Glutamatergic neuron (in vitro differentiated cells): Measurements from ENCODE around the gene CISD3. TPM values are rescaled to one million over a fixed set of nuclear protein-coding genes. Genes with fewer than 3 reads are reported as not detected.

Source experiments
- DNase-seq: peaks from one replicate; pipeline ENCODE4 v3.0.0; 2022
- H3K27ac Mint-ChIP-seq: one replicate; pipeline ENCODE4 v1.8.0; 2020; ENCODE audit warnings: mild to moderate bottlenecking, mixed read lengths, inconsistent platforms; ENCODE audit not compliant: unreplicated experiment
- H3K27me3 Mint-ChIP-seq: one replicate; pipeline ENCODE4 v1.8.0; 2020; ENCODE audit warnings: mild to moderate bottlenecking, moderate library complexity, mixed read lengths, inconsistent platforms; ENCODE audit not compliant: unreplicated experiment
- H3K36me3 Mint-ChIP-seq: one replicate; pipeline ENCODE4 v1.8.0; 2020; ENCODE audit warnings: mild to moderate bottlenecking, mixed read lengths, inconsistent platforms; ENCODE audit not compliant: unreplicated experiment
- H3K4me1 Mint-ChIP-seq: one replicate; pipeline ENCODE4 v1.8.0; 2020; ENCODE audit warnings: mild to moderate bottlenecking, low read depth, mixed read lengths, inconsistent platforms; ENCODE audit not compliant: unreplicated experiment
- H3K4me3 Mint-ChIP-seq: one replicate; pipeline ENCODE4 v1.8.0; 2020; ENCODE audit warnings: mild to moderate bottlenecking, mixed read lengths, inconsistent platforms; ENCODE audit not compliant: unreplicated experiment
- H3K9me3 Mint-ChIP-seq: one replicate; pipeline ENCODE4 v1.8.0; 2020; ENCODE audit warnings: mild to moderate bottlenecking, moderate library complexity, mixed read lengths, inconsistent platforms; ENCODE audit not compliant: unreplicated experiment
- CTCF ChIP-seq: fragments of 200-600 bp; sonication (generic); IDR thresholded peaks from one replicate; pipeline ENCODE4 v1.5.0; 2021; ENCODE audit not compliant: partially characterized antibody, unreplicated experiment
- total RNA-seq: library from RNA; stranded (reverse); fragmentation: NEBNext Ultra II Directional; extraction: Animal tissue kit (Norgen Biotek cat#: 25700); gene quantifications from one replicate; pipeline ENCODE4 v1.2.1, GENCODE V29; 2021; ENCODE audit not compliant: unreplicated experiment

The CISD3 gene
- total RNA-seq, 1 donor from 2014 or later, result 3.2 TPM

GRCh38 chr17:38743556-38744171, 13.5 kb downstream of the CISD3 start:
- no peaks in the 10 kb centered on the region for H3K36me3 Mint-ChIP-seq
- peaks cover 9% of the 10 kb centered on the region for H3K27me3 Mint-ChIP-seq
- DNase-seq, result no peak
- H3K4me3 Mint-ChIP-seq, result peak overlapping the region; percentile 43
- no peak overlapping the region for H3K27ac Mint-ChIP-seq
- H3K9me3 Mint-ChIP-seq, result peaks cover 17% of the 10 kb centered on the region
- TF ChIP-seq CTCF, result no peak
- H3K4me1 Mint-ChIP-seq, result peaks cover 39% of the 10 kb centered on the region

GRCh38 chr17:38745545-38745944, 15.4 kb downstream of the CISD3 start:
- peaks cover 38% of the 10 kb centered on the region for H3K4me1 Mint-ChIP-seq
- no peak overlapping the region for H3K27ac Mint-ChIP-seq
- H3K36me3 Mint-ChIP-seq, result no peaks in the 10 kb centered on the region
- no peak for DNase-seq
- H3K27me3 Mint-ChIP-seq, result peaks cover 12% of the 10 kb centered on the region
- TF ChIP-seq CTCF, result no peak
- peaks cover 18% of the 10 kb centered on the region for H3K9me3 Mint-ChIP-seq
- H3K4me3 Mint-ChIP-seq, result peak overlapping the region; percentile 95

- peaks cover 15% of the 10 kb centered on the region for H3K27me3 Mint-ChIP-seq
- peaks cover 3% of the 10 kb centered on the region for H3K36me3 Mint-ChIP-seq
- H3K27ac Mint-ChIP-seq, result peak overlapping the region; percentile 69
- peak overlapping the region; percentile 95 for H3K4me3 Mint-ChIP-seq
- TF ChIP-seq CTCF, result no peak
- peaks cover 22% of the 10 kb centered on the region for H3K9me3 Mint-ChIP-seq
- DNase-seq, result no peak
- peaks cover 40% of the 10 kb centered on the region for H3K4me1 Mint-ChIP-seq
These were observed 16.1 kb downstream of the CISD3 start for GRCh38 chr17:38746004-38746848.

- H3K4me1 Mint-ChIP-seq, result peaks cover 37% of the 10 kb centered on the region
- H3K27ac Mint-ChIP-seq, result peak overlapping the region; percentile 69
- DNase-seq, result peak; percentile 43
- H3K4me3 Mint-ChIP-seq, result peak overlapping the region; percentile 95
- peaks cover 5% of the 10 kb centered on the region for H3K36me3 Mint-ChIP-seq
- H3K9me3 Mint-ChIP-seq, result peaks cover 28% of the 10 kb centered on the region
- peaks cover 22% of the 10 kb centered on the region for H3K27me3 Mint-ChIP-seq
- TF ChIP-seq CTCF, result no peak
These were observed 16.8 kb downstream of the CISD3 start for GRCh38 chr17:38746849-38747462.
